Measurements from ENCODE around the gene AIP. TPM values are rescaled to one million over a fixed set of nuclear protein-coding genes. Genes with fewer than 3 reads are reported as not detected.
"Not testable (repeated sequence)": the region's sequence is repeated elsewhere in the genome, so short reads cannot be mapped to it uniquely, and the experiment has no call there.

AIP gene
- total RNA-seq, 4 donors from 2014 or later = 88.2 to 117 (median 96.0) TPM

DNA sequence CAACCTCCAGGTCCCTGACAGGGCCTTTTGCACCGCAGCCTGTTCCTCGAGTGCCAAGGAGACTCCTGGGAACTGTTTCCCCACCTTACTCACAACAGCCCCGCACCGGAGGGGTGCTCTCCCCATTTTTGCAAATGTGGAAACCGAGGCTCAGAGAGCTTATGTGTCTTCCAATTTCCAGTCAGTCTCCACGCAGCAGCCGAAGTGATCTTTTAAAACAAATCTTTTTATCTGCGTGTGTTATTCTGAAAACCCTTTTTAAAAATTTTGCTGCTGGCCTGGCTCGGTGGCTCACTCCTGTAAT lies 13.4 kb upstream of the AIP start:
- 8 to 9% methylated on average over 9 of the region's 9 CpGs for WGBS, 2 donors
- peaks cover 0 to 49% (median 24%) of the 10 kb centered on the region in 4 donors for H3K4me1 ChIP-seq
- TF ChIP-seq, protein P1, sequence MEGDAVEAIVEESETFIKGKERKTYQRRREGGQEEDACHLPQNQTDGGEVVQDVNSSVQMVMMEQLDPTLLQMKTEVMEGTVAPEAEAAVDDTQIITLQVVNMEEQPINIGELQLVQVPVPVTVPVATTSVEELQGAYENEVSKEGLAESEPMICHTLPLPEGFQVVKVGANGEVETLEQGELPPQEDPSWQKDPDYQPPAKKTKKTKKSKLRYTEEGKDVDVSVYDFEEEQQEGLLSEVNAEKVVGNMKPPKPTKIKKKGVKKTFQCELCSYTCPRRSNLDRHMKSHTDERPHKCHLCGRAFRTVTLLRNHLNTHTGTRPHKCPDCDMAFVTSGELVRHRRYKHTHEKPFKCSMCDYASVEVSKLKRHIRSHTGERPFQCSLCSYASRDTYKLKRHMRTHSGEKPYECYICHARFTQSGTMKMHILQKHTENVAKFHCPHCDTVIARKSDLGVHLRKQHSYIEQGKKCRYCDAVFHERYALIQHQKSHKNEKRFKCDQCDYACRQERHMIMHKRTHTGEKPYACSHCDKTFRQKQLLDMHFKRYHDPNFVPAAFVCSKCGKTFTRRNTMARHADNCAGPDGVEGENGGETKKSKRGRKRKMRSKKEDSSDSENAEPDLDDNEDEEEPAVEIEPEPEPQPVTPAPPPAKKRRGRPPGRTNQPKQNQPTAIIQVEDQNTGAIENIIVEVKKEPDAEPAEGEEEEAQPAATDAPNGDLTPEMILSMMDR (IDR thresholded peaks at IDR 0.05) = no peak
- TF ChIP-seq EP300 (IDR thresholded peaks at IDR 0.05) (no peak), POLR2A (IDR thresholded peaks at IDR 0.05) (no peak)

DNA sequence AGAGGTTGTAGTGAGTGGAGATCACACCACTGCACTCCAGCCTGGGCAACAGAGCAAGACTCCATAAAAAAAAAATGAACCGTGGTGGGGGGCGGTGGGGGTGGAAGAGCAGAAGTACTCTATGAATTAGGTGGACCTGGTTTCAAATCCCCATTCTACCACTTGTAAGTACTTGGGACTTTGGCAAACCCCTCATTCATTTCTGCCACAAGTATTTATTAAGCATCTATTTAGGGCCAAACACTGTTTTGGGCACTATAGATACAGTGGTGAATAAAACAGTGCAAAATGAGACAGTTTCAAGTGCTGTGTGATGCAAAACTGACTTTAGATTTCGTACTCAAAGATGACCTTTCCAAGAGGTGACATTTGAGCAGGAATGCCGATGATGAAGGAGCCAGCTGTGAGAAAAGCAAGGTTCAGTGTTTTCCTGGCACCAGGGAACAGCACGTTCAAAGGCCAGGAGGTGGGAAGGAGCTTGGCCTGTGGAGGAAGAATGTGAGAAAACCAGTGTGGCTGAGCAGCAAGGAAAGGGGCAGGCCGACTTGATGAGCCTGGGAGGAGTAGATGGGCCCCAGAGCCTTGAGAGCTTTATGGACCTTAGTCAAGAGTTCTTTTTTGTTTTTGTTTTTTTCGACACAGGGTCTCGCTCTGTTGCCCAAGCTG lies 12.4 kb upstream of the AIP start:
- H3K4me3 ChIP-seq = no peak overlapping the region
- peaks cover 0 to 13% (median 0%) of the 10 kb centered on the region in 3 donors for H3K36me3 ChIP-seq
- peak in 1 of 2 donors; percentile 30 for TF ChIP-seq EP300 (IDR thresholded peaks at IDR 0.05)
- TF ChIP-seq, protein P1 (IDR thresholded peaks at IDR 0.05) = no peak
- H3K27ac ChIP-seq = peak overlapping the region in 2 of 4 donors; percentile 93 to 94
- no peaks in the 10 kb centered on the region for H3K9me3 ChIP-seq
- no peak for DNase-seq (ENCODE audit: low spot score in 2 of 2)
- peaks cover 0 to 42% (median 18%) of the 10 kb centered on the region in 4 donors for H3K4me1 ChIP-seq
- H3K27me3 ChIP-seq = no peaks in the 10 kb centered on the region
- WGBS, 2 donors = 65 to 76% methylated on average over 8 of the region's 8 CpGs

More for the DNA sequence above, 13.4 kb upstream of the AIP start:
- Histone ChIP-seq H3K27ac (peak overlapping the region; percentile 82 to 94 (median 92)), H3K9me3 (no peaks in the 10 kb centered on the region), H3K36me3 (peaks cover 0 to 13% (median 0%) of the 10 kb centered on the region in 3 donors), H3K27me3 (no peaks in the 10 kb centered on the region), H3K4me3 (peak overlapping the region; percentile 82 to 98 (median 86))
- no peak for DNase-seq (ENCODE audit: low spot score in 2 of 2)

- 79 to 83% methylated on average over 7 of the region's 7 CpGs for WGBS, 2 donors
- Histone ChIP-seq H3K9me3 (no peaks in the 10 kb centered on the region), H3K36me3 (no peaks in the 10 kb centered on the region)
These were observed 9.9 kb upstream of the AIP start for GRCh38 chr11:67472882-67473281.

DNA sequence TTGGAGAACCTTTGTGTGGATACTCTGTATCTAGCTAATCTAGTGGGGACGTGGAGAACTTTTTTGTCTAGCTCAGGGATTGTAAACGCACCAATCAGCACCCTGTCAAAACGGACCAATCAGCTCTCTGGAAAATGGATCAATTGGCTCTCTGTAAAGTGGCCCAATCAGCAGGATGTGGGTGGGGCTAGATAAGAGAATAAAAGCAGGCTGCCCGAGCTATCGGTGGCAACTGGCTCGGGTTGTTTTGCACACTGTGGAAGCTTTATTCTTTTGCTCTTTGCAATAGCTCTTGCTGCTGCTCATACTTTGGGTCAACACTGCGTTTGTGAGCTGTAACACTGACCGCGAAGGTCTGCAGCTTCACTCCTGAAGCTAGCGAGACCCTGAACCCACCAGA lies 6.1 kb upstream of the AIP start:
- not testable (repeated sequence) for H3K9me3 ChIP-seq; DNase-seq (ENCODE audit: low spot score in 2 of 2); H3K4me1 ChIP-seq; H3K27me3 ChIP-seq; H3K4me3 ChIP-seq; H3K27ac ChIP-seq; H3K36me3 ChIP-seq
- WGBS, 2 donors = 73 to 75% methylated on average over 10 of the region's 10 CpGs

More at GRCh38 chr11:67472882-67473281, 9.9 kb upstream of the AIP start:
- TF ChIP-seq POLR2A (IDR thresholded peaks at IDR 0.05) (no peak), EP300 (IDR thresholded peaks at IDR 0.05) (no peak)
- TF ChIP-seq, protein P1 (IDR thresholded peaks at IDR 0.05) = no peak
- Histone ChIP-seq H3K27ac (no peak overlapping the region), H3K4me3 (no peak overlapping the region), H3K27me3 (no peaks in the 10 kb centered on the region), H3K4me1 (peaks cover 0 to 21% (median 8%) of the 10 kb centered on the region in 4 donors)
- no peak for DNase-seq (ENCODE audit: low spot score in 2 of 2)

DNA sequence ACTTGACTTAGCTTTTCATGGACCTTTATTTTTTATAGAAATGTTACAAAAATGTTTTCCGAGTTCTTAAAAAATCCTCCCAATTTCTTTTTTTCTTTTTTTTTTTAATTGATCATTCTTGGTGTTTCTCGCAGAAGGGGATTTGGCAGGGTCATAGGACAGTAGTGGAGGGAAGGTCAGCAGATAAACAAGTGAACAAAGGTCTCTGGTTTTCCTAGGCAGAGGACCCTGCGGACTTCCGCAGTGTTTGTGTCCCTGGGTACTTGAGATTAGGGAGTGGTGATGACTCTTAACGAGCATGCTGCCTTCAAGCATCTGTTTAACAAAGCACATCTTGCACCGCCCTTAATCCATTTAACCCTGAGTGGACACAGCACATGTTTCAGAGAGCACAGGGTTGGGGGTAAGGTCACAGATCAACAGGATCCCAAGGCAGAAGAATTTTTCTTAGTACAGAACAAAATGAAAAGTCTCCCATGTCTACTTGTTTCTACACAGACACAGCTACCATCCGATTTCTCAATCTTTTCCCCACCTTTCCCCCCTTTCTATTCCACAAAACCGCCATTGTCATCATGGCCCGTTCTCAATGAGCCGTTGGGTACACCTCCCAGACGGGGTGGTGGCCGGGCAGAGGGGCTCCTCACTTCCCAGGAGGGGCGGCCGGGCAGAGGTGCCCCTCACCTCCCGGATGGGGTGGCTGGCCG lies 5.3 kb upstream of the AIP start:
- not testable (repeated sequence) for H3K9me3 ChIP-seq; H3K4me3 ChIP-seq; H3K27me3 ChIP-seq; H3K27ac ChIP-seq; H3K36me3 ChIP-seq; DNase-seq (ENCODE audit: low spot score in 2 of 2); H3K4me1 ChIP-seq
- 67 to 69% methylated on average over 14 to 15 of the region's 16 CpGs for WGBS, 2 donors

DNA sequence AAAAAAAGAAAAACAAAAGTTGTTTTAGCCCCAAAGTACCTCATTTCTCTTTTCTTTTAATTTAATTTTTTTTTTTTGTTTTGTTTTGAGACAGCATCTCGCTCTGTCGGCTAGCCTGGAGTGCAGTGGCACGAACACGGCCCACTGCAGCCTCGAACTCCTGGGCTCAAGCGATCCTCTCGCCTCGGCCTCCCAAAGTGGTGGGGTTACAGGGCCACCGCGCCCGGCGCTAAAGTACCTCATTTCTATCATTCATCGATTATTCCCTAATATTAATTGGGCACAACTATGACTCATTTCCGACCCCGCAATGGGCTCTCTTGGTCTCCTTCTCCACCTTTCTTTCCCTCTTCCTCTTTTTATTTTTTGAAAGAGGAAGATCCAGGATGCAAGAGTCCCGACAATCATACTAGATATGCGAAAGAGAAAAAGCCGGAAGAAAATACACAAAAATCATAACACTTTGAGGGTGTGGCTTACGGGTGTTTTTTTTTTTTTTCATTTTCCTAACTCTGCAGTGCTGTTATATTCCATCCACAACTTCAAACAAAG lies 475 bp upstream of the AIP start:
- peaks cover 0 to 41% (median 21%) of the 10 kb centered on the region in 4 donors for H3K4me1 ChIP-seq
- TF ChIP-seq EP300 (IDR thresholded peaks at IDR 0.05) (no peak), POLR2A (IDR thresholded peaks at IDR 0.05) (no peak)
- TF ChIP-seq, protein P1 (IDR thresholded peaks at IDR 0.05) = no peak
- no peaks in the 10 kb centered on the region for H3K27me3 ChIP-seq
- no peaks in the 10 kb centered on the region for H3K9me3 ChIP-seq
- no peak for DNase-seq (ENCODE audit: low spot score in 2 of 2)
- peaks cover 0 to 7% (median under 1%) of the 10 kb centered on the region in 3 donors for H3K36me3 ChIP-seq
- WGBS, 2 donors = 49 to 51% methylated on average over 19 of the region's 19 CpGs
- H3K4me3 ChIP-seq = peak overlapping the region; percentile 33 to 62 (median 54)
- H3K27ac ChIP-seq = peak overlapping the region; percentile 85 to 93 (median 90)
